ENCODE results near the gene KIF5C.
A peak's percentile ranks its signal among the peaks of the same experiment; 100 is the strongest.

The KIF5C gene

DNA sequence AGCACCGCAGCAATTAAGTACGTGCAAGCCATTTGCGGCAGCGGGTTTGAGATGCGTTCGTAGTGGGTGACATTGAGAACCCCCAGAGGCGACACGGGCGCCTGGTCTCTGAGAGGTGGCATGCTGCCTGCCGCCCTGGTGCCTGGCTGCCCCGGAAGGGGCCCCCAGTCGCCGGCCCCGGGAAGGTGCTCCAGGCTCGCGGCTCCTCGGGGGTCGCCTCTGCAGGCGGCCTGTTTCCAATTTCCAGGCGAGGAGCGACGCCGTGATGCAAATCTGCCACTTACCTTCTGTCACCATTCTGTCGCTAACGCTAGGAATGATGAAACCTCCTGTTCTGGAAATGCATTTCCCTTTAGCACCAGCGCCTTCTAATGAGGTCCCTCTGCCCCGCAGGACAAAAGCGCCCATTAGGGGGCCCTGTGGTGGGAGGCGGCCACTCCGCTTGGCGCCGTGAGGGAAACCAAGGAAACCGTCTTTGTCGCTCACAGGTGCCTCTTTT is 13.0 kb downstream of the KIF5C start:
- DNase-seq = peak; percentile 75

DNA sequence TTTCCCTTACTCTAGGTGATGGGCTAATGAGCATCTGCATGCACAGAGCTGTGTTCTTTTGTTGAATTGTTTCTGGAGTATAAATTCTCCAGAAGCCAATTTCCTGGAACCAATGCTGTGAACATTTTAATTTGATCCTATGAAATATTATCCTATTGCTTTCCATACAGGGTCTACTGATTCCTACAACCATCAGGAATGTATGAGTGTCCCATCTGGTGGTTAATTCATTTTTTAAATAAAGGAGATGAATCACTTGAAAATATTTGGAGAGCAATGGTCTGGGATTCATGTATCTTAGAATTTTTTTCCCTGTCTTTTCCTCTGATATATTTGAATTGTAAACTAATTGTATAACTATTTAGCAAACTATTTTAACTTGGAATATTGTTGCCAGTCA is 14.0 kb downstream of the KIF5C start:
- DNase-seq = no peak

DNA sequence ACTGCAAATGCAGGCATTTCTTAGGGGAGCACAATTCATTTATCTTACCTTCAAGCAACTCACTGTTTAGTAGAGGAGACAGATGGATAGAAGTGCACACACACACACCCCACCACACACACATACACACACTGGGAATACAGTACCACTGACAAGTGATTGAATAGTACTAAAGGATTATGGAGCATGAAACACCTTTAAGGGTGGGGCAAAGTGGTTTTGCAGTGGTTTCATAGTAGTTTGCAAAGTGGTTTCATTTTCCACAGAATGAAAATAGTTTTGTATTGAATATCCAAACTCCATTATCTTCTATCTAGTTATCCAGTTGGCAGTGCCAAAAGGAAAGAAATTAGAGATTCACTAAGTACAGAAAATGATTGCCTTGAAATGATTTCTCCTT is 18.9 kb downstream of the KIF5C start:
- DNase-seq = no peak

DNA sequence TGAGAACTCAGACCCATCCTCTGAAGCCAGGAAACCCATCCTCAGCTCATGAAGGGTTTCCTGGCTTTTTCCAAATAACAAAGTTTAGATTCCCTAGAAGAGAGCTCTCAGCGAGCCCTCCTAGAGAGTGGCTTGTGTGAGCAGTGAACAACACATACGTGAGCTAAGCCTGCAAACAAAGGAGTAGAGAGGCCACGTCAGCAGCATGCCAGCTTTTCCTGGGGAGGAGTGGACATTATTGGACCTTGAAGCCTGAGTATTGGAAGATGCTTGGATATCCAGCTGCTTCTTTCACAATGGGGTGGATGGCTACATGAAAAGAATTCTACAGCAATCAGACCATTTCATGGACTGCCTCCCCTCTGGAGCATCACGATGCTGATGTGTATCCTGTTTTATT is 21.1 kb downstream of the KIF5C start:
- peak; percentile 84 for DNase-seq

DNA sequence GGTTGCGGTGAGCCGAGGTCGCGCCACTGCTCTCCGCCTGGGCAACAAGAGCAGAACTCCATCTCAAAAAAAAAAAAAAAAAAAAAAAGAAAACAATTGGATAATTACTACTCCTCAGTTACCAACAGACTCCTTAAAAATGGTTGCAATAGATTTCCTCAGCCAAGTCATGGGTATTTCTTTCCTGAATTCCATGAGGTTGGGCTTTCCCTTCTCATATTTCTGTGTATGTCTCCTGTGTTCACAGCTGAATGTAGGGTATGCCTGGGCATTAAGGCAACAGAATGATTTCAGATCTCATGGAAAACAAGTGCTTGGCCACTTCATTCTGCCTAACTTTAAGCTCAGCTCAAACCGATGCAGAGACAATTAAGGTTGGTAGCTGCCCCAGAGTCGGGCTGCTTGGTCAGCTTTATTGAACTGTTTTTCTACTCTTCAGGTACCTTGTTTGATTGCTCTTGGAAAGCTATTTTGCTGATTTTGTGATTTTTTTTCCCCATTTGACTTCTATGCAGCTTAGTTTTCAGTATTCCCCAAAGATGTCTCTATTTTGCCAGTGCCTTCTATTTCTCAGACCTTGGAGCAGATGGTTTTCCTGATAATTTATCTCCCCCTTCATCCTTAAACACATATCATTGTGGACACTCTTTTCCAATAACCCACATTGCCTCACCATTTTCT is 24.8 kb downstream of the KIF5C start:
- DNase-seq = peak; percentile 52

DNA sequence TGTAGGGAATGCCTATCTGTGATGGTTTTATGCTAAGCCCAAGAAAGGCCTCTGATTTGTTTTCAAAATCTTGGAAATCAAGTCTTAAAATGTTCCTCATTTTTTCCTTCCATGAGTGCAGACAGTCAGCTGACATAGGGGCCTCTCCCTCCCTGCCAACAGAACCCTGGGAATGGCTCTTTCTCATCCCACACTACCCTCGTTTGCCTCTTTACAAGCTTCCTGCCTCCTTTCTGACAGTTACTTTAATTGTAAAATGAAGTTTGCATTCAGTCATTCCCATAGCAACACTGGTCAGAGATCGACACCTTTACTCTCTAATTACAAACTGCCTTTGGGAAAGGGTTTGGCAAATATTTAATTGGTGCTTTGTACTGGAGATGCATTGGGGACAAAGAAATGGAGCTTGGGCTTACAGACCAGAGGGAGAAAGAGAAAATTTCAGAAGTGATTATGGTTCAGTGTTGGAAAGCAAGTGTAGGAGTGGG is 25.4 kb downstream of the KIF5C start:
- DNase-seq = peak; percentile 81

DNA sequence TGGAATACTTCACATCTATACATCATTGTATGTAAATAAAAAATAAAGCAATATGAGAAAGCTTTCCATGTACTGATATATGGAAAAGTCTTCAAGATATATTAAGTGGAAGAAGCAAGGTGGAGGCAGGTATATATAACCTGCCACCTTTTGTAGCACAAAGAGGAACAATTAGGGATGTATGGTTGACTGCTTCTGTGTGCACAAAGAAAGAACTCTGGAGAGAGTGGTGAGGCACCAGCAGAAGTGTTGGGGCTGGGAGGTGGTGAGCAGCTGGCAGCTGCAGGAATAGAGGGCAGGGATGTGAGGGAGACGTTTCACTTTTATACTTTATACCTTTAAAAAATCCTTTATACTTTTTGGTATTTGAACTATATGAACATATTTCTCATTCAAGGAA is 26.1 kb downstream of the KIF5C start:
- peak; percentile 87 for DNase-seq

DNA sequence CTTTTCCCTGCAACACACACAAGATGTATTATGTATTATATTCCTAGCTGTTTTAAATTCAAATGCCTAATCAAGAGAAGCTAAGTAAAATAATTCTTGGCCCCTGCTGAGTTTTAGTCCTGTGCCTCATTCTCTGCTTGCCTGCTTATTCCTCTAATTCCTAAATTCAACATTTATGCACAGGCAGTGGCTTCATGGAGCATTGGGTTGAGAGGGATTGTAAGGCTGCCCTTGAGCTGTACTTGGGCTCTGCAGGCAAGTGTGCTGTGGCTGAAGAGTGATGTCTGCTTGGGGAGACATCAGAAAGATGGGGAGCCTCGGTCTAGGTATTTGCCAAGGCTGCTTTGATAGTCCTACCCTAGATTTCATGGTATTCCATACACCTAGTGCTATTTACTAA is 27.8 kb downstream of the KIF5C start:
- DNase-seq = no peak

DNA sequence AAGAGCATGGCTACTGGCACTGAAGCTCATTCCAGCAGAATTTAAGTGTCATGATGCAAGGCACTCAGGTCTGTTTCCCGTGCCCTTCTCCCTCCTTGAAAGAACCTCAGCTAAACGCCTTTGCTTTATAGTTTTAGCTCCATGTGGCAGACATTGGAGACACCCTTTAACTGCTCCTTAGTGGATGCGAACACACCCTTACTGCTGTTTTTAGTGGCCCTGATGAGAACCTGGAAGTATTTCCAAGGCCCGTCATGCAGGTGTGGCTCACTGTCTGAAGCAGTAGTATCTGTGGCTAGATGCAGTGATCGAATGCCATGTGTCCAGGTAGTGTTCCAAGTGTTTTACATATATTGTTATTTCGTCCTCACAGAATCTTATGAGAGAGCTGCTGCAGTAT is 28.3 kb downstream of the KIF5C start:
- DNase-seq = no peak

DNA sequence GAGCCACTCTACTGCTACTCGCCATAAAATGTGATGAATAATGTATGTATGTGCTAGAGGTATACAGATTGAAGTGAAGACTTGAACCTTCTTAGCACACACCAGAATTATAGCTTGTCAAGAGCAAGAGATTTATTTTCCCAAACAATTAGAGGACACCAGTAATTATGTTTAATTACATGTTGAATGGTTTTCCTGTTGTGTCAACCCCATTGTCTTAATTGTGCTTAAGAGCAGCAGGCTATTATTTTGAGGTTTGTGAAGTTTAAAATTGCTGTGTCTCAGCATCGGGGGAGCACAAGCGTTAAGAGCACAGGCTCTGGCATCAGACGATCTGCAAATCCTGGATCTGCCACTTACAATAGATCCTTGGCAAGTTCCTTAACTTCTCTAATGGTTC is 29.0 kb downstream of the KIF5C start:
- no peak for DNase-seq

DNA sequence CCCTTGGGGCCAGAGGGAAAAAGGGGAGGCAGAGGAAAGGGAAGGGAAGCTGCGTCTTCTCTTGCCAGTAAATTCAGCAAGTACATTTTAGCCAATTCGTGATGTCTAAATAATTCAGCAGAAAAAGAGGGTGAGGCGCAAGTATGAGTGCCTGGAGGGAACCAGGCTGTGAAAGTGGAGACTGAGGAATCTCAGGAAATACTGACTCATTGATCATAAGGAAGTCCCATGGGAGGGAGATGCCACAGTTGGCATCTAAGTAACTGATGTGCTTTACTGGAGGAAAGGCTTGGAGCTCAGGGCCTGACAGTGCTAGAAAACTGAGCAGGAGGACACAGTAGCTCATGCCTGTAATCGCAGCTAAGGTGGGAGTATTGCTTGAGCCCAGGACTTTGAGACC is 31.1 kb downstream of the KIF5C start:
- no peak for DNase-seq

DNA sequence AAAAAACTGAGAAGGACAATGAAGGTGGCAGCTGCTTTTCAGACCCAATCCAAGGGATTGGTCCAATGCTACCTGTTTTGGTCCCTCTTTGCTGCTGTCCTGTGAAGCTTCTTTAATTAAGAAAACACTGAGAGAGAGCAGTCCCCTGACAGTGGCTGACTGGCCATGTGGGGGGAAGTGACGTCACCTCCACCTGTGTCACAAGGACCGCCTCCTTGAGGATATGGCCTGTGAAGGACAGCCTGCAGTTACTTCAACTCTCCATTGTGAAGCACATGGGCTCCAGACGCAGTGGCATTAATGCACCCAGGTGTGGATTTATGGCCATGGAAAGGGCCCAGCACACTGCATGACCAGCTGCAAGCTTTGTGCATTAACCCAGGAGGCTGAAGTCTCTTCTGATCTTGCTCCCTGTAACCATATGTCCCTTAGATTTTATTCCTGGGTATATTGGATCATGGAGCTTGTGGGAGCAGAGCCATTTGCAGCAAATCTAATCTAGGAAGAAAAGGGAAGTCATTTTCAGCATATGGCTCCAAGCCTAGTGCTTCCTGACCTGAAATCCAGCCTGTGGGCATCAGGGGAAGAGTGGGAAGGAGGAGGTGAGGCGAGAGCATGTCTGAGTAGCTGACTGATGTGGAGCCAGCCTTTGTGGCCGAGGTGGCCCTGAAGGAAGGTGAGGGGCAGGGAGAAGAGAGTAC is 32.2 kb downstream of the KIF5C start:
- DNase-seq = no peak

DNA sequence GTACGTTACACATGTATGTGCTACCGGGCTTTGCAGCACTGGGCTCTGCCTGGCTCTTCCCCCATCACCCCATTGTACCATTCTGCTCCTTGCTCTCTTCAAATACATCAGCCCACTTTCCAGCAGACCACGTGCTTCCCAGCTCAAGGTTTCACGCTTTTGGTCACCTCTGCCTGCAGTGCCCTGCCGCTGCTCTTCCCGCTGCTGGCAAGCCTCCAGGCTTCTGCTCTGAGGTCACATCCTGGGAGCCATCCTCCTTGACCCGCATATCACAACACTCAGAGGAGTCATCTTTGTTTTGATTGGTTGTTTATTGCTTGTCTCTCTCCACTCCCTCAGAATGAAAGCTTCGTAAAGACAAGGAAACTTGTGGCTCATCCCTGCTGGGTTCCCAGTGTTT is 34.1 kb downstream of the KIF5C start:
- peak; percentile 48 for DNase-seq

DNA sequence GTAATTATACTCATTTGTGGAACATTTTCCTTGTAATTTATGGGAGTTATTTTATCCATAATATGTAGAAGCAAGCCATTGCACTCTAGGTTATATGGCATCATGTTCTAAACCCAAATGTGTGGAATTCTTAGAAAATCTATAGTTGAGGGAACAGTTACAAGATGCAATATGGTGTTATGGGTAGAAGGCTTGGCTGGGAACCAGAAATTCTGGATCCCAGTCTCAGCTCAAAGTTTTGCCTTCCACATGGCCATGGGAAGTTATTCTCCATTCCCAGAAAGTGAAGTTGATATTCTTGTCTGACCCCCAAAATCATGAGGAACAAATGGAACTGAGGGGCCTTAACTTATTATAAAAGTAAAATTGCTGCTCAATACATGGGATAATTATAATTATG is 38.0 kb downstream of the KIF5C start:
- no peak for DNase-seq

DNA sequence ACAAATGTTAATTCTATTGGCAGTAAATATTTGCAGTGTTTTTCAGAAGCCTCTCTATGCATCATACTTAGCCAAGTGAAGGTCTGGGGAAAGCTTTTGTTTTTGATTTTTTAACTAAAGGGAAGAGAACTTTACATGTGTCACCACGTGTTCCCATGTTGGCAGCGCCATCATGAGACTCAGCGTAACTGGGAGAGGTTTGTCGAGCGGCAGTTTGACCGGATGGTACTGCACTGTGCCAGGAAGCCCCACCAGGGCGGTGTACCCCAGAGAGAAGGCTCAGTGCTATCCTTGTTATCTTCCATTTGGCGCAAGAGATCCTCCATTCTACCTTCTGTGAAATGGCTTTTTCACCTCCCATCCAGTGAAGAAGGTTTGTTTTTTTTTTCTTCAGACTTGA is 38.5 kb downstream of the KIF5C start:
- DNase-seq = no peak

DNA sequence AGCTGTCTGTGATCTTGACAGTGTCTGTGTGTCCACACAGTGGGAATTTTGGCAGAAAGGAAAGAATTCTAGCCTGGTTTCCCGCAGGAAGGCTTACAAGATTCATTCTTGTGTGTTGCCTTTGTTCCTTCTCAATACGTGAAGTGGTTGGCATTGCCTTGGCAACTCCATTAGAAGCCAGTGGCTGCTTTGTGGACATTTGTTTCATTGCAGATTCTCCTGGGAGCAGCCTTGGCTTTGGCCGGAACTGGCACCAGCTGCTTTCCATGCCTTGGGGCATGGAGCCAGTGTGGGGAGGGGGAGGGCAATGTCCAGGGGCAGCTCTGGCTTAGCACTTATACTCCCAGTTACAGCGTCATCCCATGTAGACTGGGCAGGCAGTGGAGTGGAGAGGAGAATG is 39.4 kb downstream of the KIF5C start:
- DNase-seq = peak; percentile 82

DNA sequence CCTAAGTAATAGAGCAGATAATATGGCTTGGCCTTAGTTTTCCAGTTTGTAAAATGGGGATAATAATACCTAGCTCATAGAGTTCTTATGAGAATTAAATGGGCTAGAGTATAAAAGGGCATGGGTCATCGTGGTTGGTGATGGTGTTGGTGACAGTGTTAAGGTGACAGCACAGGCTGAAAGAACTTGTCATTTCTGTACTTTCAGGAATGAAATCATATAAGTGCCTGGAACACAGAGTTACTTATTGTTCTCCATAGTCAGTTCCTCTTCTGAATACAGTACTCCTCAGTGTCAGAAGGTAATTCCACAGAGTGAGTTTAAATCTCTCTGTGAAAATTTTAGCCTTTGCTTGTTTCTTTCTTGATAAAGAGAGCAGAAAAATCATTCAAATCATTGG is 42.4 kb downstream of the KIF5C start:
- no peak for DNase-seq

DNA sequence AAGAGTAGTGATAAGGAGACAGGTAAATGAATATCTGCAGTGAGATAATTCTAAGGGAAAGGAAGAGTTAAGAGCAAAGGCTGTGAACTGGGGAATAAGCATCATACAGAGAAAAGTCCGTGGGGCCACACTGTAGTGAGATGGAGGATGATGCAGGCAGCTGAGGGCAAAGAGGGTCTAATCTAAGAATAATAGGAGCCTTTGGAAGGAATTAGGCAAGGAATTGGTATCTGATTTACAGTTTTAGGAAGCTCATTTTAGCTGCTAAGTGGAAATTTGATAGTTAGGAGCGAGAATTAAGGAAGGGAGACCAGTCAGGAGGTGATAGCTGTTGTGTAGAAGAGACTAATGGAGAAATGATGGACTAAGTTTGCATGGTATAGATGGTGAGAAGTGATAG is 43.5 kb downstream of the KIF5C start:
- DNase-seq = no peak

DNA sequence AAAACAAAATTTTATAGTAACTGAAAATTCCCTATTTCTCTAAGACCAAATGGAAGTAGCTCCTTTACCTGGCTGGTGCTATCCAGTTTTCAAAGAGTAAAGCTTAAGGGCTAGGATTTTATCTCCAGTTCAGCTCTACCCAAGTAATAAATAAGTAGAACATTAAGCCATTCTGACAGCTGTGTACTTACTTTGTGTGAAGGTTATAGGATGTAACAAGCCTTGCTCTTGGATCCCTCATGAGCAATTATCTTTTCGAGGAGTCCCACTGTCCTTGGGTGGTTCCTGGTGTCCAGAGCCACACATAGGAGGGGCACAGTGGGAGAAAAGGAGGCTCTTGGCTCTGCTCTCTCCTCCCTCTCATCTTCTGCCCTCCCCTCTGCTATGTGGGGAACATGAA is 45.5 kb downstream of the KIF5C start:
- DNase-seq = no peak

DNA sequence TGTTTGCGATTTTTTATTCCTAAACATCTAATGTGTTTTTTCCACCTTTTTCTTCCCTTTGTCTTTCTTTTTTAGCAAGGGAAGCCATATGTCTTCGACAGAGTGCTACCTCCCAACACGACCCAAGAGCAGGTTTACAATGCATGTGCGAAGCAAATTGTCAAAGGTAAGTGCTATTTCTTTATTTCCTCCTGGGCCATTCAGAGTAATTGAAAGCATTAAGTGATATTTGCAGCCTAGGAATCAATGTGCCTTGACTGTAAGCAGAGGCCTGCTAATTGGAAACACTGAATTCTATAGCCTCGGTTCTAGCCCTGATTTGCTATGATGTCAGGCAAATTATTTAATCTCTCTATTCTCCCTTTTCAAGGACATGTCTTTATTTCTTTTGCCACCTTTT is 47.0 kb downstream of the KIF5C start:
- DNase-seq = peak; percentile 29

DNA sequence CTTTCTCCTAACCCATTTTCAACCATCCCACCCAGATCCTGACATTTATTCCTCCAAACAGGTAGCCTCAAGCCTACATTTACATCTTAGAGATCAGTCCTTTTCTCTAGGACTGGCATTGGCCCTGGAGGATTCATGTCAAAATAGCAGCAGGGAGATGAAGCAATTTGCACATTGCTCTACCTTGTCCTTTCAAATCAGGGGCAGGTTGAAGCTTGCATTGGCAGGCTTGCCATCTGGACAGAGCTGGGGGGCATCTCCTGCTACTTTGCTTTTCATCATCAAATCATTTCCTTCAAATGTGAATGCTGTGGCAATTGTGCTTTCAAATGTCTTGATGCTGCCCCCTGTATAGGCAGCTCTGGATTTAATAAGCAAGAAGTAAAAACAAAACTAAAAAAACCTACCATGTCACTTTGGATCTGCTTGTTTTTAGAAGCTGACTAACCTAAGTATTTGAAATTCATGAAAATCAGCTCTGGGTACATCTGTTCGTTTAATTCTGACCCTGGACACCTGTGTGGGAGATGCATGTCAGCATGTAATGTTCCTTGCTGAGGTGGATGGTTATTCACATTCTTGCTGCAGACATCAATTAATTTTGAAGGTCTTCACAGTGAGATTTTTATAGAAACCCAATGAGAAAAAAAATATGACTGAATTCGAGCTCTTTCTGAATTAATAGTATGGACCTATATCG is 47.9 kb downstream of the KIF5C start:
- no peak for DNase-seq

DNA sequence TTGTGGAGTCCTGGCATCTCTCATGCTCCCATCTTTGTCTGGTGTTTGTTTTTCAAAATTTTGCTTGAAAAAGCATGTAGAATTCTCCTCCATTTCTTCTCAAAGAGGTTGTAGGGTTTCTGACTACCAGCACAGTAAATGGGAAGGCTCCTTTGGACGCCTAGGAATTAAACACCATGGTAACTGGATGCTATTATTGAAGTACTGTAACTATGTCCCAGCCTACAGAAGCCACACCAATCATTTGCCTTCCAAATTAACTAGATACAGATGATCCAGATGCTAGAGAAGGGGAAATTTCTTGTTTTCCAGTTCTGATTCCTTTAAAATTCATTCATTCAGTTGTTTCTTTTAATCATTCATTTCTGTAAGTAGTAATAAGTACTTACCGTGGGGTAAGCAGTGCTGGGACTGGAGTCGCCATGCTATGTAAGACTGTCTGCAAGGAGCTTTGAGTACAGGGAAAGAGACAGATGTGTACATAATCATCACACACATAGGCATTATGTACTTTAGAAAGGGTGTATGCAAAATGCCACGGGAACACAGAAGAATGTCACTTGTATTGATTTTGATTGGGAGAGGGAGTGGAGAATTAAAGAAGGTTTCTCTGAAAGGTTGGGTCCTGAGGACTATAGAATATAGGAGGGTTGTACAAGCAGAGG is 49.6 kb downstream of the KIF5C start:
- no peak for DNase-seq

DNA sequence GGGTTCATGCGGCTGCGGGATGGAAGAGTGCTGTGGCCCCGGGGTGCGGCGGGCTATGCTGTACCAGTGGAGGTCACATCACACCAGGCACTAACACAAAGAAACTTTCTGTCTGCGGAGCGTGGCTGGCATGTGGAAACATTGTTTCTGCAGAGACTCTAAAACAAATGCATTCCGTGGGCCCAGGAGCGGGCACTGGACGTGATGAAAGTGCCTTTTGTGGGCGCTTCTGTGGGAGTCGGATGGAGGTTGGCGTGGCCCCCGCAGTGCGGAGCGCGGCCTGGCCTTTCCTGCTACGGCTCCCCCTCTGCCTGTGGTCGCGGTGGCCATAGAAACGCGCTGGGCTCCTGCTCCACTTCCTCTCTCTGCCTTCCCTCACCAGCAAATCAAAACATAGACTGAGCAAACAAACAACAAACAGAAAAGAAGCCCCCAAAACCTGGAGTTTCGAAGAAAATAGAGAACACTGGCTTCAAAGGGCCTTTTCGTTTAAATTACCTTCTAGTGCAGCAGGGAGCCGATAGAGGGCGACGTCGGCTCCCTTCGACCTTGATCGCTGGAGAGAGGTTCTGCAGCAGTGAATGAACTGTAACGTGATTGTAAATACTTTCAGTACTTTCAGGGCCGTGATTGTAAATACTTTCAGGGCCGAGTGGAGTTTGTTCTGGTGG is 51.4 kb downstream of the KIF5C start:
- peak; percentile 27 for DNase-seq
